ENCODE data around the gene KRTAP2-1. TPM values are rescaled to one million over a fixed set of nuclear protein-coding genes. Genes with fewer than 3 reads are reported as not detected.

Gene KRTAP2-1
- total and polyA plus RNA-seq, 2 of the 13 experiments (the other 11 are each of a cell fraction or from before 2014, with no cell fraction given) = not detected

GRCh38 chr17:41059276-41060051 lies 12.3 kb upstream of the KRTAP2-1 start (continued):
- peak; percentile 87 for TF ChIP-seq PAXIP1 (CRISPR knock-in tag; conservative IDR thresholded peaks at IDR 0.05)
- peak; percentile 94 for TF ChIP-seq NCOA2 (CRISPR knock-in tag; IDR thresholded peaks at IDR 0.05)
- TF ChIP-seq SALL1 (CRISPR knock-in tag; IDR thresholded peaks at IDR 0.05) = peak; percentile 54; the same call in 1 of the 2 replicates
- peak; percentile 77; the same call in 1 of the 2 replicates for TF ChIP-seq MIER3 (CRISPR knock-in tag; IDR thresholded peaks at IDR 0.05; ENCODE audit: borderline replicate concordance)
- TF ChIP-seq MED1 (CRISPR knock-in tag; IDR thresholded peaks at IDR 0.05) = peak; percentile 93
- peak; percentile 96; the same call in 1 of the 2 replicates for TF ChIP-seq NFIC (IDR thresholded peaks at IDR 0.05; ENCODE audit: low read length)
- TF ChIP-seq SIX1 (CRISPR knock-in tag; IDR thresholded peaks at IDR 0.05; ENCODE audit: borderline replicate concordance) = peak; percentile 75; the same call in 1 of the 2 replicates
- peak; percentile 79 for TF ChIP-seq FOXP4 (CRISPR knock-in tag; IDR thresholded peaks at IDR 0.05)
- TF ChIP-seq DPF2 (CRISPR knock-in tag; IDR thresholded peaks at IDR 0.05; ENCODE audit: borderline replicate concordance, low read depth) = peak; percentile 79
- peak; percentile 69; the same call in 1 of the 2 replicates for TF ChIP-seq ELF3 (CRISPR knock-in tag; IDR thresholded peaks at IDR 0.05)
- peak in 1 of 2 experiments; percentile 28; a peak in 1 of 4 replicates for TF ChIP-seq MAFK (conservative IDR thresholded peaks at IDR 0.05 in 1 of 2, IDR thresholded peaks at IDR 0.05 in 1 of 2; ENCODE audit: low read length in 2 of 2)
- TF ChIP-seq HDAC2 (CRISPR knock-in tag; IDR thresholded peaks at IDR 0.05) = peak; percentile 65; the same call in 1 of the 2 replicates
- peak; percentile 60; the same call in 1 of the 2 replicates for TF ChIP-seq TFE3 (CRISPR knock-in tag; IDR thresholded peaks at IDR 0.05)
- peak; percentile 94 for TF ChIP-seq HMG20B (CRISPR knock-in tag; conservative IDR thresholded peaks at IDR 0.05)
- TF ChIP-seq HNF4A (CRISPR knock-in tag; IDR thresholded peaks at IDR 0.05) = peak; percentile 49
- TF ChIP-seq TCF7L2 (IDR thresholded peaks at IDR 0.05; ENCODE audit: low read depth, low read length) = peak; percentile 81

Data from HepG2 (cell line).